HepG2 (cell line): ENCODE measurements around the gene SULT6B1. TPM values are rescaled to one million over a fixed set of nuclear protein-coding genes. Genes with fewer than 3 reads are reported as not detected.

Source experiments
- ADNP ChIP-seq: sonication (generic); formaldehyde crosslinking; IDR thresholded peaks from 2 replicates; pipeline ENCODE4 v1.4.0; 2020; ENCODE audit warnings: missing genetic modification reagents
- CEBPB ChIP-seq: IDR thresholded peaks from 2 replicates; pipeline ENCODE4 v1.6.1; 2011; ENCODE audit warnings: low read depth, low read length, improper control_type of control experiment, borderline replicate concordance
- ELF1 ChIP-seq: sonication (generic); formaldehyde crosslinking; IDR thresholded peaks from 2 replicates; pipeline ENCODE4 v1.4.0; 2020; ENCODE audit warnings: missing genetic modification reagents
- ELF3 ChIP-seq: IDR thresholded peaks from 2 replicates; pipeline ENCODE4 v1.6.1; 2016; ENCODE audit warnings: missing genetic modification reagents, missing compliant biosample characterization
- ETV5 ChIP-seq: IDR thresholded peaks from 2 replicates; pipeline ENCODE4 v1.6.1; 2018; ENCODE audit warnings: missing biosample characterization, missing genetic modification reagents, inconsistent platforms, borderline replicate concordance
- FOXA1 ChIP-seq, 2 experiments: fragments of 450-650 bp in 1 of 2; sonication (generic) in 1 of 2; formaldehyde crosslinking in 1 of 2; IDR thresholded peaks; 2 replicates each; pipeline versions ENCODE4 v1.4.0 to v1.6.1; 2016 to 2020; ENCODE audit warnings: missing genetic modification reagents in 1 of 2
- FOXK1 ChIP-seq: sonication (generic); formaldehyde crosslinking; IDR thresholded peaks from 2 replicates; pipeline ENCODE4 v1.4.0; 2020; ENCODE audit warnings: low read depth, missing genetic modification reagents, borderline replicate concordance
- HDAC2 ChIP-seq: sonication (generic); formaldehyde crosslinking; IDR thresholded peaks from 2 replicates; pipeline ENCODE4 v1.4.0; 2020; ENCODE audit warnings: missing genetic modification reagents
- HMG20A ChIP-seq: IDR thresholded peaks from 2 replicates; pipeline ENCODE4 v1.6.1; 2016; ENCODE audit warnings: borderline replicate concordance
- HOXA3 ChIP-seq: sonication (generic); formaldehyde crosslinking; IDR thresholded peaks from 2 replicates; pipeline ENCODE4 v1.5.0; 2020; ENCODE audit warnings: missing genetic modification reagents
- MTA1 ChIP-seq: sonication (generic); formaldehyde crosslinking; IDR thresholded peaks from 2 replicates; pipeline ENCODE4 v1.4.0; 2020; ENCODE audit warnings: missing genetic modification reagents, mild to moderate bottlenecking, borderline replicate concordance
- NFRKB ChIP-seq: fragments of 450-650 bp; IDR thresholded peaks from 2 replicates; pipeline ENCODE4 v1.6.1; 2017
- RNF2 ChIP-seq: fragments of 450-650 bp; conservative IDR thresholded peaks from 2 replicates; pipeline ENCODE4 v1.6.1; 2016; ENCODE audit warnings: low read depth
- SATB2 ChIP-seq: sonication (generic); formaldehyde crosslinking; IDR thresholded peaks from 2 replicates; pipeline ENCODE4 v1.5.0; 2020; ENCODE audit warnings: missing genetic modification reagents
- SOX5 ChIP-seq: IDR thresholded peaks from 2 replicates; pipeline ENCODE4 v1.6.1; 2016; ENCODE audit warnings: borderline replicate concordance
- TOE1 ChIP-seq: sonication (generic); formaldehyde crosslinking; IDR thresholded peaks from 2 replicates; pipeline ENCODE4 v1.4.0; 2020; ENCODE audit warnings: mild to moderate bottlenecking, missing genetic modification reagents
- ZBTB7A ChIP-seq: sonication (generic); formaldehyde crosslinking; IDR thresholded peaks from 2 replicates; pipeline ENCODE4 v1.8.0; 2022; ENCODE audit warnings: mild to moderate bottlenecking, missing genetic modification reagents
- ZNF552 ChIP-seq: sonication (generic); formaldehyde crosslinking; IDR thresholded peaks from 2 replicates; pipeline ENCODE4 v1.9.0; 2022; ENCODE audit warnings: missing genetic modification reagents, mild to moderate bottlenecking, borderline replicate concordance
- ZNF572 ChIP-seq: sonication (generic); formaldehyde crosslinking; IDR thresholded peaks from 2 replicates; pipeline ENCODE4 v1.5.1; 2020; ENCODE audit warnings: mild to moderate bottlenecking, missing genetic modification reagents
- ZNF7 ChIP-seq: IDR thresholded peaks from 2 replicates; pipeline ENCODE4 v1.6.1; 2016; ENCODE audit warnings: missing biosample characterization, missing genetic modification reagents
- polyA plus RNA-seq, 8 experiments: library from polyadenylated mRNA; depleted of rRNA in 3 of 8; stranded (reverse) in 7 of 8; unstranded in 1 of 8; fragments of >200 nt; fragmentation: Illumina TruSeq in 4 of 8; extraction: Trizol in 4 of 8; gene quantifications; 2 replicates each; pipeline versions ENCODE4 v1.2.1 to v1.2.3, GENCODE V29; 2011 to 2016; ENCODE audit warnings: low read depth in 4 of 8, missing spikeins in 1 of 8, mixed read lengths in 1 of 8; ENCODE audit not compliant: insufficient read depth in 1 of 8
- total RNA-seq, 5 experiments: library from RNA; depleted of rRNA; stranded (reverse); fragments of >200 nt; fragmentation: Illumina TruSeq; extraction: Trizol; gene quantifications; 2 replicates each; pipeline ENCODE4 v1.2.3, GENCODE V29; 2016; ENCODE audit warnings: low read depth in 1 of 5
- TF ChIP-seq, protein P1 (sequence below), 2 experiments: sonication (generic) in 1 of 2; formaldehyde crosslinking in 1 of 2; IDR thresholded peaks; 2 replicates each; pipeline versions ENCODE4 v1.4.0 to v1.6.1; 2018 to 2020; ENCODE audit warnings: missing genetic modification reagents in 2 of 2, borderline replicate concordance in 1 of 2, low read depth in 1 of 2, mild to moderate bottlenecking in 1 of 2, missing biosample characterization in 1 of 2
- TF ChIP-seq, protein P2 (sequence below): sonication (generic); formaldehyde crosslinking; IDR thresholded peaks from 2 replicates; pipeline ENCODE4 v1.5.0; 2020; ENCODE audit warnings: mild to moderate bottlenecking, missing genetic modification reagents, moderate library complexity
- TF ChIP-seq, protein P3 (sequence below): sonication (generic); formaldehyde crosslinking; IDR thresholded peaks from 2 replicates; pipeline ENCODE4 v1.4.0; 2020; ENCODE audit warnings: mild to moderate bottlenecking, missing genetic modification reagents
- TF ChIP-seq, protein P4 (sequence below): IDR thresholded peaks from 2 replicates; pipeline ENCODE4 v1.6.1; 2016; ENCODE audit warnings: low read depth

SULT6B1 gene
- total and polyA plus RNA-seq, 2 of the 13 experiments (the other 11 are each of a cell fraction or from before 2014, with no cell fraction given): not detected

DNA sequence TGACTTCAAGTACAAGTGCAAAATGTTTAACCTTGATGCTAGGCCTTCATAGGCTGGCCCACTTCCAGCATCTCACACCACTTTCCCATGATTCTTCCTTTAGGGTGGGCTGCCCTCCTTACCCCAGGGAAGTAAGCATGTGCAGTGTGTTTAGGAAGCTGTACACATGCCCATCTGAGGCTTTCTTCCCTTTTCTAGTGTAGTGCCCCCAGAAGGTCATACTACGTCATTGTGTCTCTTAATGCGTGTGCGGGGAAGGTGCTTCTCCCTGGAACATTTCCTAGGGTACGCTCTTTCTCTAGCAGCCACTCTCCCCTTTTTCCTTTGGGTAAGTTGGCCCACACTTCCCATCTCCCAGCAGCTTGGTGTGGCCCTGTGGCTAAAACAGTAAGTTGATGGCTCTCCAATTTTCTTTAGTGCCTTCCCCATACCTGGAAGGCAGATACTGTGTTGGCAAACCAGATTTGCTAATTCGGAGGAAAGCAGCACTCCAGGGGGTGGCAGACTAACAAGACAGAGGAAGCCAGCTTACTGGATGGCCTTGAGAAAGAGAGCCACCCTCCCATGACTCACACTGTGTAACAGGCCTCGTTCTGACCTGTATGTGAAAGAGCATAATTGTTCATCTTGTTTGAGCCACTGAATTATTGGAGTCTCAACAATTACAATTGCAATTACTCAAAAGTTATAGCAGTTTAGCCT, 1.1 kb upstream of the SULT6B1 start (continued):
- TF ChIP-seq SATB2 (CRISPR knock-in tag): no peak
- TF ChIP-seq HOXA3: peak; percentile 28; the same call in 1 of the 2 replicates
- peak; percentile 47; the same call in 1 of the 2 replicates for TF ChIP-seq HDAC2 (CRISPR knock-in tag)
- no peak for TF ChIP-seq ZNF7
- TF ChIP-seq, protein P1, sequence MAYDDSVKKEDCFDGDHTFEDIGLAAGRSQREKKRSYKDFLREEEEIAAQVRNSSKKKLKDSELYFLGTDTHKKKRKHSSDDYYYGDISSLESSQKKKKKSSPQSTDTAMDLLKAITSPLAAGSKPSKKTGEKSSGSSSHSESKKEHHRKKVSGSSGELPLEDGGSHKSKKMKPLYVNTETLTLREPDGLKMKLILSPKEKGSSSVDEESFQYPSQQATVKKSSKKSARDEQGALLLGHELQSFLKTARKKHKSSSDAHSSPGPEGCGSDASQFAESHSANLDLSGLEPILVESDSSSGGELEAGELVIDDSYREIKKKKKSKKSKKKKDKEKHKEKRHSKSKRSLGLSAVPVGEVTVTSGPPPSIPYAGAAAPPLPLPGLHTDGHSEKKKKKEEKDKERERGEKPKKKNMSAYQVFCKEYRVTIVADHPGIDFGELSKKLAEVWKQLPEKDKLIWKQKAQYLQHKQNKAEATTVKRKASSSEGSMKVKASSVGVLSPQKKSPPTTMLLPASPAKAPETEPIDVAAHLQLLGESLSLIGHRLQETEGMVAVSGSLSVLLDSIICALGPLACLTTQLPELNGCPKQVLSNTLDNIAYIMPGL (CRISPR knock-in tag; IDR thresholded peaks at IDR 0.05; ENCODE audit: borderline replicate concordance in 1 of 2, low read depth in 1 of 2): peak; percentile 37 to 46; a peak in 1 of 4 replicates
- TF ChIP-seq, protein P2, sequence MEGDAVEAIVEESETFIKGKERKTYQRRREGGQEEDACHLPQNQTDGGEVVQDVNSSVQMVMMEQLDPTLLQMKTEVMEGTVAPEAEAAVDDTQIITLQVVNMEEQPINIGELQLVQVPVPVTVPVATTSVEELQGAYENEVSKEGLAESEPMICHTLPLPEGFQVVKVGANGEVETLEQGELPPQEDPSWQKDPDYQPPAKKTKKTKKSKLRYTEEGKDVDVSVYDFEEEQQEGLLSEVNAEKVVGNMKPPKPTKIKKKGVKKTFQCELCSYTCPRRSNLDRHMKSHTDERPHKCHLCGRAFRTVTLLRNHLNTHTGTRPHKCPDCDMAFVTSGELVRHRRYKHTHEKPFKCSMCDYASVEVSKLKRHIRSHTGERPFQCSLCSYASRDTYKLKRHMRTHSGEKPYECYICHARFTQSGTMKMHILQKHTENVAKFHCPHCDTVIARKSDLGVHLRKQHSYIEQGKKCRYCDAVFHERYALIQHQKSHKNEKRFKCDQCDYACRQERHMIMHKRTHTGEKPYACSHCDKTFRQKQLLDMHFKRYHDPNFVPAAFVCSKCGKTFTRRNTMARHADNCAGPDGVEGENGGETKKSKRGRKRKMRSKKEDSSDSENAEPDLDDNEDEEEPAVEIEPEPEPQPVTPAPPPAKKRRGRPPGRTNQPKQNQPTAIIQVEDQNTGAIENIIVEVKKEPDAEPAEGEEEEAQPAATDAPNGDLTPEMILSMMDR: peak; percentile 66
- TF ChIP-seq MTA1 (CRISPR knock-in tag): no peak
- TF ChIP-seq SOX5 (CRISPR knock-in tag): peak; percentile 53; the same call in 1 of the 2 replicates
- 0 out of 2 replicates have a peak, but pooled peaks have one; percentile 21 for TF ChIP-seq ELF1 (CRISPR knock-in tag)
- no peak for TF ChIP-seq NFRKB
- TF ChIP-seq ELF3 (CRISPR knock-in tag): peak; percentile 57
- TF ChIP-seq, protein P3, sequence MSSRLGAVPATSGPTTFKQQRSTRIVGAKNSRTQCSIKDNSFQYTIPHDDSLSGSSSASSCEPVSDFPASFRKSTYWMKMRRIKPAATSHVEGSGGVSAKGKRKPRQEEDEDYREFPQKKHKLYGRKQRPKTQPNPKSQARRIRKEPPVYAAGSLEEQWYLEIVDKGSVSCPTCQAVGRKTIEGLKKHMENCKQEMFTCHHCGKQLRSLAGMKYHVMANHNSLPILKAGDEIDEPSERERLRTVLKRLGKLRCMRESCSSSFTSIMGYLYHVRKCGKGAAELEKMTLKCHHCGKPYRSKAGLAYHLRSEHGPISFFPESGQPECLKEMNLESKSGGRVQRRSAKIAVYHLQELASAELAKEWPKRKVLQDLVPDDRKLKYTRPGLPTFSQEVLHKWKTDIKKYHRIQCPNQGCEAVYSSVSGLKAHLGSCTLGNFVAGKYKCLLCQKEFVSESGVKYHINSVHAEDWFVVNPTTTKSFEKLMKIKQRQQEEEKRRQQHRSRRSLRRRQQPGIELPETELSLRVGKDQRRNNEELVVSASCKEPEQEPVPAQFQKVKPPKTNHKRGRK (CRISPR knock-in tag): no peak
- no peak for TF ChIP-seq TOE1 (CRISPR knock-in tag)
- TF ChIP-seq RNF2: 0 out of 2 replicates have a peak, but pooled peaks have one; percentile 54
- TF ChIP-seq HMG20A (CRISPR knock-in tag): peak; percentile 22; the same call in 1 of the 2 replicates
- no peak for TF ChIP-seq FOXA1 (IDR thresholded peaks at IDR 0.05)
- peak; percentile 65 for TF ChIP-seq FOXA1 (CRISPR knock-in tag; IDR thresholded peaks at IDR 0.05)
- TF ChIP-seq, protein P4, sequence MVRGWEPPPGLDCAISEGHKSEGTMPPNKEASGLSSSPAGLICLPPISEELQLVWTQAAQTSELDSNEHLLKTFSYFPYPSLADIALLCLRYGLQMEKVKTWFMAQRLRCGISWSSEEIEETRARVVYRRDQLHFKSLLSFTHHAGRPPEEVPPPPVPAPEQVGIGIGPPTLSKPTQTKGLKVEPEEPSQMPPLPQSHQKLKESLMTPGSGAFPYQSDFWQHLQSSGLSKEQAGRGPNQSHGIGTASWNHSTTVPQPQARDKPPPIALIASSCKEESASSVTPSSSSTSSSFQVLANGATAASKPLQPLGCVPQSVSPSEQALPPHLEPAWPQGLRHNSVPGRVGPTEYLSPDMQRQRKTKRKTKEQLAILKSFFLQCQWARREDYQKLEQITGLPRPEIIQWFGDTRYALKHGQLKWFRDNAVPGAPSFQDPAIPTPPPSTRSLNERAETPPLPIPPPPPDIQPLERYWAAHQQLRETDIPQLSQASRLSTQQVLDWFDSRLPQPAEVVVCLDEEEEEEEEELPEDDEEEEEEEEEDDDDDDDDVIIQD (CRISPR knock-in tag): peak; percentile 73; the same call in 1 of the 2 replicates
- TF ChIP-seq ADNP (CRISPR knock-in tag): no peak
- no peak for TF ChIP-seq CEBPB
- no peak for TF ChIP-seq ZNF552 (CRISPR knock-in tag)
- TF ChIP-seq ZBTB7A (CRISPR knock-in tag): no peak
- peak; percentile 80; the same call in 1 of the 2 replicates for TF ChIP-seq ZNF572
- peak; percentile 48; the same call in 1 of the 2 replicates for TF ChIP-seq ETV5
- peak; percentile 20; the same call in 1 of the 2 replicates for TF ChIP-seq FOXK1 (CRISPR knock-in tag)
